Myocyte (in vitro differentiated cells): ENCODE results near the gene HSPD1. TPM values are rescaled to one million over a fixed set of nuclear protein-coding genes. Genes with fewer than 3 reads are reported as not detected.
"Not testable (repeated sequence)": the region's sequence is repeated elsewhere in the genome, so short reads cannot be mapped to it uniquely, and the experiment has no call there.

ENCODE experiments used
- DNase-seq: peaks from one replicate; pipeline ENCODE4 v3.0.0-alpha.2; 2012; ENCODE audit warnings: low read depth
- total RNA-seq: library from RNA; depleted of rRNA; stranded (reverse); fragments of >200 nt; gene quantifications from 2 replicates; pipeline ENCODE4 v1.2.3, GENCODE V29; 2014

Gene HSPD1
- total RNA-seq, 1 donor from 2014 or later: 133 TPM

GRCh38 chr2:197497326-197497725 lies 2.3 kb downstream of the HSPD1 start:
- no peak for DNase-seq

- no peak for DNase-seq
These were observed 2.9 kb downstream of the HSPD1 start for GRCh38 chr2:197496695-197497094.

- DNase-seq: no peak
These were observed 4.1 kb downstream of the HSPD1 start for GRCh38 chr2:197495433-197496134.

- DNase-seq: no peak
These were observed 12.3 kb downstream of the HSPD1 start for GRCh38 chr2:197487385-197487784.

- no peak for DNase-seq
These were observed 13.5 kb downstream of the HSPD1 start for GRCh38 chr2:197486175-197486574.

- DNase-seq: not testable (repeated sequence)
These were observed 15.4 kb downstream of the HSPD1 start for GRCh38 chr2:197484248-197484647.

GRCh38 chr2:197480165-197481036 lies 19.2 kb downstream of the HSPD1 start:
- no peak for DNase-seq

- DNase-seq: no peak
These were observed 21.8 kb downstream of the HSPD1 start for GRCh38 chr2:197477797-197478196.

GRCh38 chr2:197472166-197472565 lies 27.5 kb downstream of the HSPD1 start:
- DNase-seq: no peak

- DNase-seq: no peak
These were observed 35.5 kb downstream of the HSPD1 start for GRCh38 chr2:197464175-197464574.

GRCh38 chr2:197461057-197461456 lies 38.6 kb downstream of the HSPD1 start:
- no peak for DNase-seq

- no peak for DNase-seq
These were observed 39.0 kb downstream of the HSPD1 start for GRCh38 chr2:197460649-197461048.

- no peak for DNase-seq
These were observed 44.2 kb downstream of the HSPD1 start for GRCh38 chr2:197455428-197455827.

- DNase-seq: no peak
These were observed 44.7 kb downstream of the HSPD1 start for GRCh38 chr2:197454923-197455322.

- DNase-seq: no peak
These were observed 45.7 kb downstream of the HSPD1 start for GRCh38 chr2:197453914-197454398.

GRCh38 chr2:197453123-197453913 lies 46.3 kb downstream of the HSPD1 start, which contains the start of gene COQ10B:
COQ10B (plus strand) TSS chr2:197453552; CDS start chr2:197453561, 9 bp downstream.
- peak; percentile 99 for DNase-seq

- no peak for DNase-seq
These were observed 46.9 kb downstream of the HSPD1 start for GRCh38 chr2:197452754-197453122.

GRCh38 chr2:197450935-197451358 lies 48.7 kb downstream of the HSPD1 start:
- DNase-seq: not testable (repeated sequence)

- DNase-seq: no peak
These were observed 49.2 kb downstream of the HSPD1 start for GRCh38 chr2:197450465-197450864.

GRCh38 chr2:197446844-197447243 lies 52.8 kb downstream of the HSPD1 start:
- no peak for DNase-seq

GRCh38 chr2:197445746-197446145 lies 53.9 kb downstream of the HSPD1 start:
- no peak for DNase-seq
